WTC11 (cell line): ENCODE measurements around the gene PAPLN.

Experiments
- ATF6 ChIP-seq: sonication (generic); formaldehyde crosslinking; IDR thresholded peaks from 2 replicates; pipeline ENCODE4 v1.8.1; 2023; ENCODE audit warnings: mild to moderate bottlenecking, missing genetic modification reagents
- CBFB ChIP-seq: sonication (generic); formaldehyde crosslinking; IDR thresholded peaks from 2 replicates; pipeline ENCODE4 v1.8.1; 2022; ENCODE audit warnings: mild to moderate bottlenecking, low read depth, missing genetic modification reagents
- CREB1 ChIP-seq: sonication (generic); formaldehyde crosslinking; IDR thresholded peaks from 2 replicates; pipeline ENCODE4 v1.8.0; 2023; ENCODE audit warnings: mild to moderate bottlenecking, missing genetic modification reagents
- CTCF ChIP-seq: fragments of 200-600 bp; IDR thresholded peaks from 2 replicates; pipeline ENCODE4 v1.8.0; 2022; ENCODE audit warnings: antibody characterized with exemption
- NFATC4 ChIP-seq: fragments of 250-450 bp; sonication (Bioruptor Pico); IDR thresholded peaks from 2 replicates; pipeline ENCODE4 v1.9.0; 2021; ENCODE audit warnings: mild to moderate bottlenecking
- NR1H2 ChIP-seq: sonication (generic); formaldehyde crosslinking; IDR thresholded peaks from 2 replicates; pipeline ENCODE4 v1.9.0; 2021; ENCODE audit warnings: mild to moderate bottlenecking, moderate library complexity, missing genetic modification reagents
- SP1 ChIP-seq: sonication (generic); formaldehyde crosslinking; conservative IDR thresholded peaks from 2 replicates; pipeline ENCODE4 v1.8.1; 2022; ENCODE audit warnings: missing genetic modification reagents
- ZNF121 ChIP-seq: sonication (generic); formaldehyde crosslinking; IDR thresholded peaks from 2 replicates; pipeline ENCODE4 v1.8.0; 2023; ENCODE audit warnings: missing genetic modification reagents
- ZNF232 ChIP-seq: sonication (generic); formaldehyde crosslinking; IDR thresholded peaks from 2 replicates; pipeline ENCODE4 v1.8.0; 2022; ENCODE audit warnings: mild to moderate bottlenecking, missing genetic modification reagents
- ZNF281 ChIP-seq: sonication (generic); formaldehyde crosslinking; IDR thresholded peaks from 2 replicates; pipeline ENCODE4 v1.8.0; 2023; ENCODE audit warnings: mild to moderate bottlenecking, missing genetic modification reagents
- ZNF416 ChIP-seq: fragments of 250-450 bp; sonication (Bioruptor Pico); IDR thresholded peaks from 2 replicates; pipeline ENCODE4 v1.9.0; 2021; ENCODE audit warnings: mild to moderate bottlenecking, inconsistent platforms

- no peak for TF ChIP-seq CREB1 (CRISPR knock-in tag)
- no peak for TF ChIP-seq CTCF
- TF ChIP-seq NFATC4 (CRISPR knock-in tag) = no peak
- TF ChIP-seq ZNF121 (CRISPR knock-in tag) = no peak
- TF ChIP-seq NR1H2 = no peak
- TF ChIP-seq SP1 = no peak
- TF ChIP-seq CBFB (CRISPR knock-in tag) = no peak
- TF ChIP-seq ATF6 (CRISPR knock-in tag) = no peak
- TF ChIP-seq ZNF281 (CRISPR knock-in tag) = no peak
- no peak for TF ChIP-seq ZNF232 (CRISPR knock-in tag)
- TF ChIP-seq ZNF416 (CRISPR knock-in tag) = no peak
Observed at GRCh38 chr14:73245480-73246325, 8.4 kb downstream of the PAPLN start.
